ENCODE results near the gene ERBB4.
"Not testable (repeated sequence)": the region's sequence is repeated elsewhere in the genome, so short reads cannot be mapped to it uniquely, and the experiment has no call there.

ERBB4 gene

GRCh38 chr2:211591426-211591825 lies 947.2 kb downstream of the ERBB4 start:
- DNase-seq (ENCODE audit: low spot score), result no peak

DNA sequence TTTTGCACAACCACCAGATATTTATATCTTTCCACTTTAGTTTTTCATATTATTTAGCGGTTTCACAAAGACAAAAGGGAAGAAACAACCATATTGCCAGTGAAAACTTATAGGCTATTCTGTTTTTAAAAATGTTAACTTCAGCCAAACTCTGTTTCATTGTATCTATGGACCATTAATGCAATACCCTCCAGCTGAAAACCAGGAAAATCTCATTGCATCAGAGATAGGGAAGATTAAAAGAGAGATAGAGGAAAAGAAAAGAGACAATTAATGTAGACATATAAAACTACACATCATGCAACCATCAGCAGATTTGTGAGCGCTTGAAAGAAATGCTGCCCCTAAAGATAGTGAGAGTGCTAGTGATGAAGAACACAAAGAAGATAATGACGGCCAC lies 970.2 kb downstream of the ERBB4 start:
- no peak for DNase-seq (ENCODE audit: low spot score)

DNA sequence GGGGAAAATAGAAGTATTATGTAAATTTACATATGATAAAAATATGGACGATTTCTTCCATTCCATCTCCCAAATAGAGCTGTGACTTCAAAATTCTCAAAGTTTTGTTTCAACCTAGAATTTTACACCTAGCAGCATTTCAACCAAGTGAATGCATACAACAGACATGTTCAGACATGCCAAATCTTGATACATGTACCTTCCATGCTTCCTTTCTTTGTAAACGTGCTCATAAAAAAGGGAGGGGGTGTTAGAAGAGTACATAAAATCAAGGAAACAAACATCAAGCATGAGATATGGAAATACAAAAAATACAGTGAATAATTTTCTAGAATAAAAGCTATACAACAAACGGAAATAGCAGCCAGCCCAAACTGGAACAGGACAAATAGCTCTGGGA lies 974.2 kb downstream of the ERBB4 start:
- no peak for DNase-seq (ENCODE audit: low spot score)

DNA sequence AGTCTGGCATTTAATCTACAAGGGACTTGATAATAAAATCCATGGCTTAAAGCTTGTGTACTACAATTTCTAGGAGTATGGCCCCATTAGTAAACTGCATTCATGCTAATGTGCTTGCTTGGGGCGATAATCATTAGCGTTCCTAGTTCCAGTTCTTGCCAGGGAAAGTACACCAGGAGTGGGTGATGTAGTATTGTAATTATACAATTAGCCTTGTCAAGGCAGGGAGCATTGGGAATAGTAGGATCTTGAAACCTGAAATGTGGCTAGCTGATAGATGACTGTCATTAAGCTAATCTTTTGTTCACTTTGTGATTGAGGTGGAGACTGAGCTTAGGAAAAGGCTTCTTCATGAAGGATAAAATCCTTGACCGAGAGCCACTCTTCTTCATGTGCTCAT lies 993.0 kb downstream of the ERBB4 start:
- no peak for DNase-seq (ENCODE audit: low spot score)

DNA sequence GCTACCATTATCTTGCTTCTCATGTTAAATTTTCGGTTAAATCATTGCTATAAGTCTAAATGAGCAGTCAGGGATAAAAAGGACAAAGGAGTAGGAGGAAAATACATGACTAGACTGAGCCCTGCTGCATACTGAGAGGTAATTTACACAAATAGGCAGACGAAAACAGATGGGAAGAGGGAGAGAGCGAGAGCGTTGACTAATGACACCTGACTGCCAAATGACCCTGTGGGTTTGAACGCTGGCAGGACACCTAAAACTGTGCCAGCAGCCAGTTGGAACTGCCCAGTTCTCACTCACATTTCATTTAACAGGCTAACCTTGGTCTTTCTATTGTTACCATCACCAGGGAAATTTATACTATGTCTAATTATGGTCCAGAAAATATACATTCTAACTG lies 1004.0 kb downstream of the ERBB4 start:
- no peak for DNase-seq (ENCODE audit: low spot score)

DNA sequence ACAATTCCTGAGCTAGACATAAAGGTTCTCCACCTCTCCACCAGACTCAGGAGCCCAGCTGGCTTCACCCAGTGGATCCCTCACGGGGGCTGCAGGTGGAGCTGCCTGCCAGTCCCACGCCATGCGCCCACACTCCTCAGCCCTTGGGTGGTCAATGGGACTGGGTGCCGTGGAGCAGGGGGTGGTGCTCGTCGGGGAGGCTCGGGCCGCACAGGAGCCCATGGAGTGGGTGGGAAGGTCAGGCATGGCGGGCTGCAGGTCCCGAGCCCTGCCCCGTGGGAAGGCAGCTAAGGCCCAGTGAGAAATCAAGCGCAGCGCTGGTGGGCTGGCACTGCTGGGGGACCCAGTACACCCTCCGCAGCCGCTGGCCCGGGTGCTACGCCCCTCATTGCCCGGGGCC lies 1014.4 kb downstream of the ERBB4 start:
- not testable (repeated sequence) for DNase-seq (ENCODE audit: low spot score)

- no peak for DNase-seq (ENCODE audit: low spot score)
Observed at GRCh38 chr2:211516537-211516936, 1022.1 kb downstream of the ERBB4 start.

DNA sequence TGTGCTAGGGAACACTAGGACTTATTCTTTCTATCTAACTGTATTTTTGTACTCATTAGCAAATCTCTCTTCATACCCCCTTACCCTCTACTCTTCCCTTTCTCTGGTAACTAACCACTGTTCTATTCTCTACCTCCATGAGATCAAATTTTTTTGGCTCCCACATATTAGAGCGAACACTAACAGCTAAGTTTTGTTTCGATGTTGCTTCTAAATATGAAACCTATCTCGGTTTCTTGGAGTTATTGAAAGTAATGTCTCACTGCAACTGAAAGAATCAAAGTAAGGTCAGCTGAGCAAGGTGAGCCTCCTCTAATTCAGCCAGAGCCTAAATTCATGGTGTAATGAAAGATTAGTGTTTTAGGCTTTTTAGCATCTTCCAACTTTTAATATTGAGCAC lies 1024.6 kb downstream of the ERBB4 start:
- no peak for DNase-seq (ENCODE audit: low spot score)

DNA sequence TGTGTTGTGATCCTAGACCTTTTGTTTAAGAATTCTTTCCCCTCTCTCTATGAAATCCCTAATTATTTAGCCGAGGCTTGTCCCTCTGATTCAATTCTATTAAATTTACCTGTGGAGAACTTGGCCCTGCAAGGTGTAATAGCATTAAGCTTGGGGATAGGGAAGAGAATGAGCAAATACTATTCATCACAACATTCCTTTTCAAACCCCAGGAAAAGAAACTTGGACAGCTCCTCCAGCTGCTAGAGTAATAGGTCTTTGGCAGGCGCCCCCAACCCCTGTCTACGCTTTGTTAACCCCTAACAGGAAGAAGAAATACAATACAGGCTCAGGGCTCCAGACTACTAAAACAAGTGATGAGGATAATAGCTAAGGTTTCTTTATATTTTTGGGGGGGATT lies 1025.2 kb downstream of the ERBB4 start:
- DNase-seq (ENCODE audit: low spot score), result no peak

GRCh38 chr2:211512806-211513205 lies 1025.8 kb downstream of the ERBB4 start:
- no peak for DNase-seq (ENCODE audit: low spot score)

DNA sequence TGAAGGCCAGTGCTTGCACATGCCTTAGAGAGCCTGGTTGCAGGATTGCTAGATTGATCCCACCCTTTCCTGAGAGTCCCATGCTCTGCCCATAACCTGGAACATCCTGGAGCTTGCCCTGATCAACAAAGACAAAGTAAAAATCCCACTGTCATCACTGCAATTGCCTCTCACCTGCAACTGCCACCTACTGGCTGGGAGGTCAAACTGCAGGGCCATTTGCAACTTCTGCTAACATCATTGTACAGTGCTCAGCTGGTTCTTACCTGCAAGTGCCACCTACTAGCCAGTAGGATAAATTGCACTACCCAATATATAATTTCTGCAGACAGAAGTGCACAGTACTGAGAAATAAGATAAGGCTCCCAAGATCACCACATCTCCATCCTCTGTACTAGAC lies 1034.7 kb downstream of the ERBB4 start:
- peak; percentile 11 for DNase-seq (ENCODE audit: low spot score)

GRCh38 chr2:211503198-211503597 lies 1035.4 kb downstream of the ERBB4 start:
- no peak for DNase-seq (ENCODE audit: low spot score)

DNA sequence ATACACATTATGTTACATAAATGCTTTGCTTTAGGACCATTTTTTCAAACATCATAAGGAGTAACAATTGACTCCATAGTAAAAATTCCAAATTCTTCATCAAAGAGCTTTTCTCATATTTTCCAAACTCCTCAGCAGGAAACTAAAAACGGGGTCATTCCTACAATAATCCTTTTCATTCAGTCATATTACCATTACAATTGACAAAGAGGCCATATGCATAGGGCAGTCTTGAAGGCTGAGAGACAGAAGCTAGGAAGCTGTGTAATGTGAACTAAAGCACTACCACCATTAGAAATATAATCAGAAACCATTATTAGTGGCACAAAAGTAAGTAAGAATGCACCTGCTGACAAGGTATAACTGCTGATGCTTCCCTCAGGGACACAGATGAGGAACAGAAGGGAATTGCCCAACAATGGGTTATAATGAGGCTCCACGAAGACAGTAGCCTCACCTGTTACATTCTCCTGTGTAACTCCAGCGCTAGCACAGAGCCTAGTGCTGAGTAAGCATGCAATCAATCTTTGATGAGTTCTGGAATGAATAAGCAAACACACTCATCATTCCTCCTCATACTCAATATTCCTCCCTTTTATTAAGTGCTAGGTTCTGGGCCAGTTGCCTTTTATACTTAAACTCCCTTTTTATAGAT lies 1039.9 kb downstream of the ERBB4 start:
- no peak for DNase-seq (ENCODE audit: low spot score)

GRCh38 chr2:211495339-211495738 lies 1043.3 kb downstream of the ERBB4 start:
- DNase-seq (ENCODE audit: low spot score), result no peak

- no peak for DNase-seq (ENCODE audit: low spot score)
Observed at GRCh38 chr2:211494536-211494935, 1044.1 kb downstream of the ERBB4 start.

GRCh38 chr2:211494085-211494484 lies 1044.5 kb downstream of the ERBB4 start:
- no peak for DNase-seq (ENCODE audit: low spot score)

DNA sequence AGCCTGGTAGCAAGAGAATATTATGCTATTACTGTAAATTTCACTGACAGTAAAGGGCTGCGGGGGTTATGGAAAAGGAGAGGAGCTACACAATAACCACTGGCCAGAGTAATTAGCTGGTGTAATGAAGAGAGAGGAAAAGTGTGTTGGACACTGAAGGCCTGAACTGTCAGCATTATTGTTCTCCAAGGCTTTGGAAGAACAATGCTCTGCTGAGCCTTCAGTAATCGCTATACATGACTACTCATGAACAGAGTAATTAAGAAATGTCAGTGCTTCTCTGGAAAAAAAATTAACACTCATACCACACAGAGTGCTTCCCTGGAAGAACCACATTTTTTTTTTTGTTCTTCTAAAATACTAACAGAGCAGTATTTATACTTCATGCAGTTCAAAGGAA lies 1050.9 kb downstream of the ERBB4 start:
- no peak for DNase-seq (ENCODE audit: low spot score)

GRCh38 chr2:211479536-211480150 lies 1059.0 kb downstream of the ERBB4 start:
- no peak for DNase-seq (ENCODE audit: low spot score)

GRCh38 chr2:211477537-211478275 lies 1060.9 kb downstream of the ERBB4 start:
- no peak for DNase-seq (ENCODE audit: low spot score)

GRCh38 chr2:211473116-211473515 lies 1065.5 kb downstream of the ERBB4 start:
- no peak for DNase-seq (ENCODE audit: low spot score)

DNA sequence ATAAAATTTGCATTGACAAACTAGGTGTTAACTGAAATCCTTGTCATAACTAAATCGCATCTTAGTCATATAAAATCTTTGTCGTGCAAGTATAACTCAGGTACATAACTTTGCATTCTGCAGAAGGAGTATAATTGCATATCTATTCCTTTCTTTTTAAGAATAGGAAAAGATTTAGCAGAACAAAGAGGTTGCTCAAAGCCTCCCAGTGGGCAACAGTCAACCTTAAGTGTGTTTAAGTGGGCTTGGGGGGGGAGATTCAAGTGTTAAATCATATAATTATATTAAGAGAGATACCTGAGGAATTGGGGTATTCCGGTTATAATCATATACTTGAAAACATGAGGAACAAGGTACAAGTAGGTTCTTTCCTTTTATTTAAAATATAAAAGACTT lies 1068.9 kb downstream of the ERBB4 start:
- DNase-seq (ENCODE audit: low spot score), result no peak

DNA sequence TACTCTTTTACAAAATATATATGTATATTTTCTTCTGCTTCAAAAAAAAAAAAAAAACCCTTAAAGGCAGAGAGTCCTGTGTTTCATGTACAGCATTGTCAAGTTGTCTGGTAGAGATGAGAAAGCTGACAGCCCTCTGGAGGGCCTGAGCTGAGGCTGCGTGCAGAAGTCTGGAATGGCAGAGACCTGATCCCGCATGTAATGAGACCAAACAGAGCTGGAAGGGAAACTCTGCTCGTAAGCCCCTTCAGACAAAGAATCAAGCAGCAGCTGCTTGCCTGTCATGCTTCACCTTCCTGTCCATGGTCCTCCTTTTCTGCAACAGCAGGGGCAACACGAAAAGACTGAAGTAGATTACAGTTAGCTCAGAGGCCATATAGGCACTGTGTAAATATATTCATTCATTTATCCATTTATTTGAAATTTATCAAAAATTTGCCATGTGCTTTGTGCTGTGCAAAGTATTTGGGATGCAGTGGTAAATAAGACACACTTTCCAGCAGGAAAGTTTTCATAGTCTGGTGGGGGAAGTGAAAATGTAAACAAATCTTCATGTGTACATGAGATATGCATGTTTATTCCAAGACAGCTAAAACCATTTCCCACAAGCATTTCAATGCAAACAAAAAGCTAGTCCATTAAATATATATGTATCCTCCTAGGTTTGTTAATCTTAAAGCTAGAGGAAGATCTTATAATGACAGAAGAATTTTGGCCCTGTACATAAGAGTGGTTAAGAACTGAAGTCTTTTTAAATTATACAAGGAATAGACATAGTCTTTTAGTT lies 1069.5 kb downstream of the ERBB4 start:
- DNase-seq (ENCODE audit: low spot score), result no peak

DNA sequence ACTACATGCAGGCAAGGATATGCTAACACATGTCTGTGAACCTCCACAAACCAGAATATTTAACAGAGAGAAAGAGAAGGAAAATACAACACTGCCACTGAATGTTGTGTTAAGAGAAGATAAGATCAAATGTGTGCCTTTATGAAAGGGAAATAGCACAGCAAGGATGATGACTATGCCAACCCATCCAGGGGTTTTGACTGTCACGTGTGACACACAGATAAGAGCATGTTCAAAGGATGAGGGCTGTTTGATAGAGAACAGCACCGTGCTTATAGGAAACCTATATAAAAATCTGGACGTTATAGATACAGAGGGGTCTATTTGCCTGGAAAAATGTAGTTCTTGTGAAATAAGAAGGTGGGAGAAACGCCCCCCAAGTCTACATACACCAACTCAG lies 1070.4 kb downstream of the ERBB4 start:
- DNase-seq (ENCODE audit: low spot score), result no peak
